ENCODE measurements around the gene DNAJC16.

DNA sequence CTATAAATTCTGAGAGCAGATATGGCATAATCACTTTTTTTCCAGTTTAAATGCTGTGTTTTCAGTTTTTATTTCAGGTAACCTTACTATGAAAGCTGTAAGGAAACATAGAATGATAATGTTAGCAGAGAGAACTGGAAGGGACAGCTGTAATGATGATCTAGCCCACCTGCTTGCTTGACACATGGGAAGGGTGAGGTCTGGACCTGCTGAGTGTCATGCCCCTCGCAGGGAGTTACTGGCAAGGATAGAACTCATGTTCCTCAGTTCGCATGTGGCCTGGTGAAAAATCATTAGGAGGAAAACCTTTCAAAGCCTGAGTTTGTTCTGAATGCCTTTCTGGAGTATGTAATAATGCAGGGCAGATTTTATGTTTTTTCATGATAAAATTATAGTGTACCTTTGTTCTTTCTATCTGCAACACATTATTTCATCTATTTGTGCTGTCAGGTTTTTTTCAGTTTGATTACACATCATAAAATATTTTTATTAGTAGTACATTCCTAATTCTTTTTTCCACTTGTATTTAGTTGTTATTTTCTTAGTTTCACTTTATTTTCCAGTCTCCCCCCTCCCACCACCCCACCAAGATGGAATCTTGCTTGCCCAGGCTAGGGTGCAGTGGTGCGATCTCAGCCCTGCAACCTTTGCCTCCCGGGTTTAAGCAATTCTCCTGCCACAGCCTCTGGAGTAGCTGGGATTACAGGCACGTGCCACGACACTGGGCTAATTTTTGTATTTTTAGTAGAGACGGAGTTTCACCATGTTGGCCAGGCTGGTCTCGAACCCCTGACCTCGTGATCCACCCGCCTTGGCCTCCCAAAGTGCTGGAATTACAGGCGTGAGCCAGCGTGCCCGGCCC is 98.6 kb downstream of the DNAJC16 start:
- TF ChIP-seq, protein P1, sequence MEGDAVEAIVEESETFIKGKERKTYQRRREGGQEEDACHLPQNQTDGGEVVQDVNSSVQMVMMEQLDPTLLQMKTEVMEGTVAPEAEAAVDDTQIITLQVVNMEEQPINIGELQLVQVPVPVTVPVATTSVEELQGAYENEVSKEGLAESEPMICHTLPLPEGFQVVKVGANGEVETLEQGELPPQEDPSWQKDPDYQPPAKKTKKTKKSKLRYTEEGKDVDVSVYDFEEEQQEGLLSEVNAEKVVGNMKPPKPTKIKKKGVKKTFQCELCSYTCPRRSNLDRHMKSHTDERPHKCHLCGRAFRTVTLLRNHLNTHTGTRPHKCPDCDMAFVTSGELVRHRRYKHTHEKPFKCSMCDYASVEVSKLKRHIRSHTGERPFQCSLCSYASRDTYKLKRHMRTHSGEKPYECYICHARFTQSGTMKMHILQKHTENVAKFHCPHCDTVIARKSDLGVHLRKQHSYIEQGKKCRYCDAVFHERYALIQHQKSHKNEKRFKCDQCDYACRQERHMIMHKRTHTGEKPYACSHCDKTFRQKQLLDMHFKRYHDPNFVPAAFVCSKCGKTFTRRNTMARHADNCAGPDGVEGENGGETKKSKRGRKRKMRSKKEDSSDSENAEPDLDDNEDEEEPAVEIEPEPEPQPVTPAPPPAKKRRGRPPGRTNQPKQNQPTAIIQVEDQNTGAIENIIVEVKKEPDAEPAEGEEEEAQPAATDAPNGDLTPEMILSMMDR (conservative IDR thresholded peaks at IDR 0.05; ENCODE audit: low read depth, low read length), result no peak
- TF ChIP-seq EZH2 (IDR thresholded peaks at IDR 0.05; ENCODE audit: low read length, unreplicated experiment), result no peak

Data from PC-3 (cell line).